Measurements from ENCODE around the gene GNAO1. TPM values are rescaled to one million over a fixed set of nuclear protein-coding genes. Genes with fewer than 3 reads are reported as not detected.

GNAO1 gene
- total and polyA plus RNA-seq, 2 of the 13 experiments (the other 11 are each of a cell fraction or from before 2014, with no cell fraction given), result not detected

DNA sequence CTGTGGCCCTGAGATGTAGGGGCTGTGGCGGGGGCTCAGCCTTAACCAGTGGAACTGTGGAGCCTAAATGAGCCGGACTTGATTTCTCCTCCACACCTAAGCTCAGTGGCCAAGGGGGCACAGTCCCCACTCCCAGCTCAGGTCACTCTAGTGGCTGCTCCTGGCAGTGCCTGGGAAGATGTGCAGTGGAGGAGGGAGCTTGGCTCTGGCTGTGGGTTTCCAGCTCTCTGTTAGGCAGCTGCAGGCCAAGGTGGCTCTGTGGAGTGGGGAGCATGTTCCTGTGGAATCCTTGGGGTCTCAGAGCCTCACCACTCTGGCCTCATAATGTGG lies 157.8 kb downstream of the GNAO1 start:
- H3K9me3 ChIP-seq (ENCODE audit: low read length), result no peaks in the 10 kb centered on the region
- FAIRE-seq (no peak), ATAC-seq (peak; percentile 51), DNase-seq (ENCODE audit: low spot score) (no peak)
- H3K4me1 ChIP-seq (ENCODE audit: insufficient read depth, low read length), result peaks cover 22% of the 10 kb centered on the region
- H3K4me2 ChIP-seq (ENCODE audit: low read depth, low read length), result no peak overlapping the region
- CTCF ChIA-PET (ENCODE audit: low intra/inter-chr PET ratio, low total read pairs), result no interaction called here
- no peaks in the 10 kb centered on the region for H4K20me1 ChIP-seq (ENCODE audit: insufficient read depth, low read length)
- no peak overlapping the region for H3K9ac ChIP-seq (ENCODE audit: insufficient read depth, low read depth, low read length)
- H3K27ac ChIP-seq (ENCODE audit: extremely low read length, insufficient read depth, low read length), result no peak overlapping the region
- 60% methylated on average over 2 of the region's 2 CpGs for WGBS (ENCODE audit: low lambda C conversion rate)
- peaks cover 7 to 40% of the 10 kb centered on the region in 2 experiments for H3K27me3 ChIP-seq (ENCODE audit: control insufficient read depth in 1 of 2, insufficient read depth in 2 of 2, low read length in 2 of 2)
- H3K79me2 ChIP-seq (ENCODE audit: insufficient read depth, low read length), result no peaks in the 10 kb centered on the region
- H3K36me3 ChIP-seq (replicated peaks in 1 of 2; ENCODE audit: control insufficient read depth in 1 of 2, insufficient read depth in 2 of 2, low read length in 2 of 2), result no peaks in the 10 kb centered on the region
- intact Hi-C loops (cut with micrococcal nuclease; ENCODE audit: unreplicated experiment), result no loop called here
- TF ChIP-seq MTF2 (CRISPR knock-in tag; IDR thresholded peaks at IDR 0.05; ENCODE audit: borderline replicate concordance) (no peak), HIVEP1 (CRISPR knock-in tag; IDR thresholded peaks at IDR 0.05) (no peak), ZNF598 (CRISPR knock-in tag; IDR thresholded peaks at IDR 0.05; ENCODE audit: borderline replicate concordance) (no peak), MLXIP (CRISPR knock-in tag; IDR thresholded peaks at IDR 0.05; ENCODE audit: borderline replicate concordance) (no peak), ZNF547 (CRISPR knock-in tag; IDR thresholded peaks at IDR 0.05) (no peak), ZHX2 (IDR thresholded peaks at IDR 0.05; ENCODE audit: low read depth) (no peak), ZHX2 (CRISPR knock-in tag; IDR thresholded peaks at IDR 0.05; ENCODE audit: borderline replicate concordance) (no peak), MNT (IDR thresholded peaks at IDR 0.05) (no peak), GFI1 (CRISPR knock-in tag; IDR thresholded peaks at IDR 0.05; ENCODE audit: borderline replicate concordance) (no peak), HHEX (CRISPR knock-in tag; IDR thresholded peaks at IDR 0.05) (no peak)
- POLR2A ChIA-PET, result interaction anchor here (1.1 kb wide), 1 partner anchor 102 kb away, joined by 3 read pairs; the partner anchor contains the start of genes NUDT21 and OGFOD1
- no TSS peak for BruUV-seq (replicated peaks)
- no peak overlapping the region for H3K4me3 ChIP-seq (replicated peaks in 1 of 3; ENCODE audit: insufficient read depth in 1 of 3, low read depth in 2 of 3, low read length in 3 of 3)
- in situ Hi-C loops (cut with HindIII; ENCODE audit: extremely low pct_ligation_motif_present, low pct_unique_long_range_greater_than_20kb), result no loop called here
- H2AFZ ChIP-seq (ENCODE audit: low read length), result no peak overlapping the region

All from HepG2 (cell line).